HEK293 (cell line): Measurements from ENCODE around the gene SLC9C2.

Experiments
- AEBP2 ChIP-seq: fragments of 450-650 bp; formaldehyde crosslinking; IDR thresholded peaks from 2 replicates; pipeline ENCODE4 v1.5.1; 2016; ENCODE audit warnings: missing biosample characterization, missing genetic modification characterization, borderline replicate concordance
- CTCF ChIP-seq: fragments of 450-650 bp; formaldehyde crosslinking; IDR thresholded peaks from 2 replicates; pipeline ENCODE4 v1.5.1; 2016; ENCODE audit warnings: missing biosample characterization, missing genetic modification characterization
- ELK4 ChIP-seq: IDR thresholded peaks from 2 replicates; pipeline ENCODE4 v1.6.1; 2011; ENCODE audit warnings: mild to moderate bottlenecking, low read depth, low read length, borderline replicate concordance
- MYNN ChIP-seq: fragments of 450-650 bp; formaldehyde crosslinking; IDR thresholded peaks from 2 replicates; pipeline ENCODE4 v1.5.1; 2016; ENCODE audit warnings: missing biosample characterization, missing genetic modification characterization, borderline replicate concordance
- ZBTB1 ChIP-seq: fragments of 450-650 bp; formaldehyde crosslinking; IDR thresholded peaks from 2 replicates; pipeline ENCODE4 v1.5.1; 2016; ENCODE audit warnings: missing biosample characterization, missing genetic modification characterization
- ZBTB26 ChIP-seq: fragments of 450-650 bp; formaldehyde crosslinking; optimal IDR thresholded peaks from 2 replicates; pipeline ENCODE3; 2016; ENCODE audit warnings: missing biosample characterization, mild to moderate bottlenecking, missing genetic modification characterization
- ZNF157 ChIP-seq: fragments of 450-650 bp; formaldehyde crosslinking; IDR thresholded peaks from 2 replicates; pipeline ENCODE4 v1.5.1; 2016; ENCODE audit warnings: missing biosample characterization, missing genetic modification characterization
- ZNF24 ChIP-seq: fragments of 450-650 bp; formaldehyde crosslinking; IDR thresholded peaks from 2 replicates; pipeline ENCODE4 v1.5.1; 2016; ENCODE audit warnings: missing biosample characterization, missing genetic modification characterization
- ZNF530 ChIP-seq: fragments of 450-650 bp; formaldehyde crosslinking; IDR thresholded peaks from 2 replicates; pipeline ENCODE4 v1.5.1; 2016; ENCODE audit warnings: low read depth, missing biosample characterization, missing genetic modification characterization
- ZNF558 ChIP-seq: fragments of 450-650 bp; formaldehyde crosslinking; IDR thresholded peaks from 2 replicates; pipeline ENCODE4 v1.5.1; 2016; ENCODE audit warnings: missing biosample characterization, missing genetic modification characterization
- ZSCAN5A ChIP-seq: fragments of 450-650 bp; formaldehyde crosslinking; IDR thresholded peaks from 2 replicates; pipeline ENCODE4 v1.5.1; 2016; ENCODE audit warnings: missing biosample characterization, missing genetic modification characterization

GRCh38 chr1:173628888-173629287 is 26.0 kb upstream of the SLC9C2 start:
- no peak for TF ChIP-seq MYNN (tag by site-specific recombination)
- TF ChIP-seq ZNF558 (tag by site-specific recombination): no peak
- no peak for TF ChIP-seq ELK4
- TF ChIP-seq ZSCAN5A (tag by site-specific recombination): no peak
- no peak for TF ChIP-seq CTCF (tag by site-specific recombination)
- TF ChIP-seq ZNF157: no peak
- TF ChIP-seq ZNF24 (tag by site-specific recombination): no peak
- no peak for TF ChIP-seq ZBTB1 (tag by site-specific recombination)
- TF ChIP-seq ZNF530 (tag by site-specific recombination): no peak
- TF ChIP-seq AEBP2 (tag by site-specific recombination): no peak
- no peak for TF ChIP-seq ZBTB26 (tag by site-specific recombination)
